PC-9 (cell line): ENCODE results near the gene HPRT1.

Source experiments
- CTCF ChIP-seq: fragments of 200-600 bp; sonication (generic); conservative IDR thresholded peaks from 2 replicates; pipeline ENCODE4 v1.6.1; 2017; ENCODE audit warnings: mixed run types, antibody characterized with exemption, mild to moderate bottlenecking, moderate library complexity
- EZH2 ChIP-seq: fragments of 200-600 bp; sonication (generic); IDR thresholded peaks from 2 replicates; pipeline ENCODE4 v1.8.0; 2017; ENCODE audit warnings: antibody characterized with exemption, low read depth

DNA sequence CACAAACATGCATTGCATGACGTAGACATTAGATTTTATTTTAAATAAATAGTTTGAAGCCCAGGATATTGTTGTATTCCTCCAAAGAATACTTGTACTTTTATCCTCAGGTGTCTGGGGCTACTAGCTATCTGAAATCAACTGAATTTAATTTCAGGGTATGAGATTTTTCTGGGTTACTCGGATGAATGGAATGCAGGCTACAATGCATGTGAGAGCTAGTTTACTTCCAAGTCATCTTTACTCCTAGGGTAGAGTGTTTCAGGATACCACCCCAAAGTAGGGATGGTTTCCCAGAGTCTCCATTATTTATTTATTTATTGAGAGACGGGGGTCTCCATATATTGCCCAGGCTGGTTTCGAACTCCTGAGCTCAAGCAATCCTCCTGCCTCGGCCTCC is 66.4 kb downstream of the HPRT1 start:
- no peak for TF ChIP-seq CTCF
- no peak for TF ChIP-seq EZH2
